Measurements from ENCODE around the gene SIPA1L2.

SIPA1L2 gene

GRCh38 chr1:232630047-232630893 is at the start of gene SIPA1L2 (continued):
- TF ChIP-seq ELK4 (IDR thresholded peaks at IDR 0.05; ENCODE audit: borderline replicate concordance, low read depth, low read length) (no peak), ZNF292 (tag by site-specific recombination; IDR thresholded peaks at IDR 0.05; ENCODE audit: borderline replicate concordance, low read depth) (no peak), ZNF558 (tag by site-specific recombination; IDR thresholded peaks at IDR 0.05) (no peak), ZNF174 (tag by site-specific recombination; IDR thresholded peaks at IDR 0.05) (no peak), ZBTB17 (tag by site-specific recombination; IDR thresholded peaks at IDR 0.05) (peak; percentile 91), ZNF76 (tag by site-specific recombination; IDR thresholded peaks at IDR 0.05; ENCODE audit: borderline replicate concordance, low read depth) (peak; percentile 79), ZNF214 (tag by site-specific recombination; IDR thresholded peaks at IDR 0.05; ENCODE audit: borderline replicate concordance) (no peak), PRDM1 (tag by site-specific recombination; IDR thresholded peaks at IDR 0.05) (peak; percentile 12; the same call in 1 of the 2 replicates), ZNF585B (tag by site-specific recombination; IDR thresholded peaks at IDR 0.05) (no peak)

DNA sequence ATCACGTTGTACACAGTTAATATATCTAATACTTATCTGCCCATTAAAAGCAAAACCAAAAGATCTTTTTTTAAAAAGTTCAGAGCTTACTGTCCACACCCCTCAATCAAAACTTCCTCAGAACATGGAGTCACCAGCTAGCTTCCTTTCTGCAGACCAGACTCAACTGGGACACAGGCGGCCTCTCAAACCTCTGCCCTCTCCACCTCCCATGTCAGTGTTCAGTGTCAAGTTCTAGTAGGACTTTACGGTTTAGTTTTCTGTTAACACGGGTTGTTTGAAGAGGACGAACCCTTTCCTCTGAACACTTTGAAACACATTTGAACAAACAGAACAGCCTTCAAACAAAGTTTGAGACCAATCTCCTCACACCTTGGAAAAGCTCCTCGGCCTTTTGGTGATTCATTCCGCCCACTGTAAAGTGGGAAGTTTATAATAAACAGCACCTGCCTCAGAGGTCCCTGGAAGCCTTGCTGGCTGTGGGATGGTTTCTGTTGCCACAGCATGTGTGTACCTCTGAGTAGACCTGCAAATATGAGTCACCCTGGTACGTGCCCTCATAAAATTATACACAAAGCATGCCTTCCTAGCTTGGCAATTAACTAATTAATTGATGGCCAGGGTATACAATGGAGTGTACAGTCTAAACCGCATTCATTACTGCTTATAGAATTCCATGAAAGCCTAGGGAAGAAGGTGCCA is 48.4 kb upstream of the SIPA1L2 start:
- POLR2A ChIA-PET, result interaction anchor here (0.8 to 1.7 kb wide), 5 partner anchors 10 to 435 kb away, joined by 3 to 4 read pairs (median 3); no protein-coding TSS in a partner anchor
- no peak for TF ChIP-seq ZNF555 (tag by site-specific recombination; conservative IDR thresholded peaks at IDR 0.05)
- TF ChIP-seq ZNF362 (tag by site-specific recombination; IDR thresholded peaks at IDR 0.05), result peak; percentile 72; the same call in 1 of the 2 replicates
- TF ChIP-seq ZNF404 (tag by site-specific recombination; IDR thresholded peaks at IDR 0.05), result no peak
- 0 out of 2 replicates have a peak, but pooled peaks have one; percentile 50 for TF ChIP-seq ZNF596 (tag by site-specific recombination; IDR thresholded peaks at IDR 0.05)
- peak; percentile 77; the same call in 1 of the 2 replicates for TF ChIP-seq HOXC10 (CRISPR knock-in tag; IDR thresholded peaks at IDR 0.05)
- no peak for TF ChIP-seq ZNF138 (tag by site-specific recombination; IDR thresholded peaks at IDR 0.05; ENCODE audit: borderline replicate concordance)
- peak; percentile 99 for TF ChIP-seq OSR2 (tag by site-specific recombination; IDR thresholded peaks at IDR 0.05)
- peak; percentile 92 for TF ChIP-seq HOXD13 (CRISPR knock-in tag; IDR thresholded peaks at IDR 0.05; ENCODE audit: borderline replicate concordance)
- TF ChIP-seq PATZ1 (tag by site-specific recombination; IDR thresholded peaks at IDR 0.05), result peak; percentile 84
- TF ChIP-seq ZNF324 (tag by site-specific recombination; IDR thresholded peaks at IDR 0.05), result peak; percentile 92
- TF ChIP-seq BCL6B (tag by site-specific recombination; IDR thresholded peaks at IDR 0.05), result peak; percentile 45
- 0 out of 2 replicates have a peak, but pooled peaks have one; percentile 24 for TF ChIP-seq KLF16 (tag by site-specific recombination; IDR thresholded peaks at IDR 0.05)
- no peak for TF ChIP-seq ZNF140 (tag by site-specific recombination; IDR thresholded peaks at IDR 0.05)
- TF ChIP-seq ZBTB48 (tag by site-specific recombination; IDR thresholded peaks at IDR 0.05), result peak; percentile 79; the same call in 1 of the 2 replicates
- TF ChIP-seq ZBTB17 (tag by site-specific recombination; IDR thresholded peaks at IDR 0.05), result peak; percentile 92
- no peak for TF ChIP-seq ZNF529 (tag by site-specific recombination; IDR thresholded peaks at IDR 0.05; ENCODE audit: insufficient replicate concordance)
- TF ChIP-seq ZNF133 (tag by site-specific recombination; IDR thresholded peaks at IDR 0.05), result no peak
- TF ChIP-seq ZEB2 (tag by site-specific recombination; IDR thresholded peaks at IDR 0.05), result peak; percentile 71
- no peak for TF ChIP-seq ZNF280C (tag by site-specific recombination; IDR thresholded peaks at IDR 0.05)

More for the DNA sequence above, 48.4 kb upstream of the SIPA1L2 start:
- peak overlapping the region; percentile 64 for H3K27ac ChIP-seq (ENCODE audit: extremely low read depth, low read depth, low read length)
- CTCF ChIA-PET, result interaction anchor here (0.5 to 1.1 kb wide), 5 partner anchors 19 to 572 kb away, joined by 3 to 4 read pairs (median 3); no protein-coding TSS in a partner anchor
- H3K36me3 ChIP-seq (ENCODE audit: control insufficient read depth in 2 of 2, insufficient read depth in 1 of 2, low read length in 2 of 2), result no peaks in the 10 kb centered on the region
- no peak overlapping the region for H3K4me3 ChIP-seq (ENCODE audit: low read depth, low read length)
- H3K4me1 ChIP-seq (ENCODE audit: control insufficient read depth, insufficient read depth, low read length), result peaks cover 19% of the 10 kb centered on the region
- no peaks in the 10 kb centered on the region for H3K9me3 ChIP-seq (ENCODE audit: control insufficient read depth, insufficient read depth, low read depth, low read length)

All from HEK293 (cell line).